WERI-Rb-1 (cell line): ENCODE measurements around the gene FOXS1.
A peak's percentile ranks its signal among the peaks of the same experiment; 100 is the strongest.
"Not testable (repeated sequence)": the region's sequence is repeated elsewhere in the genome, so short reads cannot be mapped to it uniquely, and the experiment has no call there.

Source experiments
- DNase-seq: peaks from one replicate; pipeline ENCODE4 v3.0.0-alpha.2; 2020
- H3K27ac ChIP-seq: fragments of 250-450 bp; sonication (Bioruptor Pico); 2 replicates; pipeline ENCODE4 v1.5.1; 2020; ENCODE audit warnings: mild to moderate bottlenecking, moderate library complexity
- H3K27me3 ChIP-seq: fragments of 250-450 bp; sonication (Bioruptor Pico); 2 replicates; pipeline ENCODE4 v1.5.1; 2021; ENCODE audit warnings: mild to moderate bottlenecking, low read depth, moderate library complexity; ENCODE audit not compliant: insufficient read depth, severe bottlenecking
- H3K36me3 ChIP-seq: fragments of 250-450 bp; sonication (Bioruptor Pico); 2 replicates; pipeline ENCODE4 v1.5.1; 2020; ENCODE audit warnings: mild to moderate bottlenecking, moderate library complexity
- H3K4me3 ChIP-seq: 2 replicates; pipeline ENCODE4 v1.5.1; 2011; ENCODE audit warnings: low read depth, mild to moderate bottlenecking, control low read depth, low read length
- H3K9me3 ChIP-seq: fragments of 250-450 bp; sonication (Bioruptor Pico); 2 replicates; pipeline ENCODE4 v1.5.1; 2021; ENCODE audit warnings: mild to moderate bottlenecking, moderate library complexity; ENCODE audit not compliant: severe bottlenecking
- CTCF ChIP-seq: IDR thresholded peaks from 2 replicates; pipeline ENCODE4 v1.5.1; 2011; ENCODE audit warnings: low read depth, mild to moderate bottlenecking, control low read depth, inconsistent platforms, low read length

Gene FOXS1

GRCh38 chr20:31831211-31831610 is 14.2 kb downstream of the FOXS1 start:
- DNase-seq: no peak
- H3K27me3 ChIP-seq: no peaks in the 10 kb centered on the region
- TF ChIP-seq CTCF: no peak
- H3K4me3 ChIP-seq: no peak overlapping the region
- H3K36me3 ChIP-seq: no peaks in the 10 kb centered on the region
- no peaks in the 10 kb centered on the region for H3K9me3 ChIP-seq
- no peak overlapping the region for H3K27ac ChIP-seq

- no peak for DNase-seq
- H3K4me3 ChIP-seq: no peak overlapping the region
- TF ChIP-seq CTCF: no peak
- no peaks in the 10 kb centered on the region for H3K9me3 ChIP-seq
- no peak overlapping the region for H3K27ac ChIP-seq
- no peaks in the 10 kb centered on the region for H3K36me3 ChIP-seq
- no peaks in the 10 kb centered on the region for H3K27me3 ChIP-seq
Observed at GRCh38 chr20:31830406-31830981, 14.9 kb downstream of the FOXS1 start.

GRCh38 chr20:31829731-31830130 is 15.7 kb downstream of the FOXS1 start:
- no peaks in the 10 kb centered on the region for H3K9me3 ChIP-seq
- TF ChIP-seq CTCF: no peak
- no peaks in the 10 kb centered on the region for H3K27me3 ChIP-seq
- no peaks in the 10 kb centered on the region for H3K36me3 ChIP-seq
- no peak for DNase-seq
- H3K4me3 ChIP-seq: no peak overlapping the region
- H3K27ac ChIP-seq: peak overlapping the region; percentile 62; the same call in 1 of the 2 replicates

DNA sequence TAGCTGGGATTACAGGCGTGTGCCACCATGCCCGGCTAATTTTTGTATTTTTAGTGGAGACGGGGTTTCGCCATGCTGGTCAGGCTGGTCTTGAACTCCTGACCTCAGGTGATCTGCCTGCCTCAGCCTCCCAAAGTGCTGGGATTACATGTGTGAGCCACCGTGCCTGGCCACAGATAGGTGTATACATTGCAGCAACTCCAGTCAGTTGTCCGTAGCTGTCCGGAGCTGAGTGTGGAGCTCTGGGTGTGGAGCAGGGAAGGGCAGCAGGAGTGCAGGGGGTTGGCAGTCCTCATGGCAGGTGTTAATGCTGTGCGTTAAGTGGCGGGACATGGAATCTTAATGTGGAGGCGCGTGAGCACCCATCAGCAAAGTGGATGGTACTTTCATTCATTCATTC is 17.4 kb downstream of the FOXS1 start:
- not testable (repeated sequence) for H3K27me3 ChIP-seq, H3K27ac ChIP-seq, H3K9me3 ChIP-seq

GRCh38 chr20:31827059-31827458 is 18.3 kb downstream of the FOXS1 start:
- H3K9me3 ChIP-seq: no peaks in the 10 kb centered on the region
- H3K27me3 ChIP-seq: no peaks in the 10 kb centered on the region
- no peak for TF ChIP-seq CTCF
- H3K27ac ChIP-seq: no peak overlapping the region
- H3K36me3 ChIP-seq: no peaks in the 10 kb centered on the region
- H3K4me3 ChIP-seq: no peak overlapping the region
- no peak for DNase-seq

More for the DNA sequence above, 17.4 kb downstream of the FOXS1 start:
- not testable (repeated sequence) for DNase-seq, H3K4me3 ChIP-seq, H3K36me3 ChIP-seq

- no peak overlapping the region for H3K4me3 ChIP-seq
- TF ChIP-seq CTCF: no peak
- no peak overlapping the region for H3K27ac ChIP-seq
- no peaks in the 10 kb centered on the region for H3K27me3 ChIP-seq
- H3K36me3 ChIP-seq: no peaks in the 10 kb centered on the region
- DNase-seq: no peak
- H3K9me3 ChIP-seq: no peaks in the 10 kb centered on the region
Observed at GRCh38 chr20:31826074-31826473, 19.3 kb downstream of the FOXS1 start.
